Measurements from ENCODE around the gene LRP6. TPM values are rescaled to one million over a fixed set of nuclear protein-coding genes. Genes with fewer than 3 reads are reported as not detected.
A peak's percentile ranks its signal among the peaks of the same experiment; 100 is the strongest.
"Not testable (repeated sequence)": the region's sequence is repeated elsewhere in the genome, so short reads cannot be mapped to it uniquely, and the experiment has no call there.

Gene LRP6
- total and polyA plus RNA-seq, 2 donors: 3.3 to 11.7 TPM

- Histone ChIP-seq H3K4me1 (ENCODE audit: control insufficient read depth in 2 of 2, insufficient read depth in 2 of 2, low read length in 2 of 2) (no peaks in the 10 kb centered on the region), H3K9me3 (ENCODE audit: control insufficient read depth in 2 of 2, insufficient read depth in 1 of 2, low read length in 1 of 2) (no peaks in the 10 kb centered on the region), H3K27me3 (ENCODE audit: control insufficient read depth in 2 of 2, insufficient read depth in 1 of 2, low read length in 1 of 2) (no peaks in the 10 kb centered on the region), H3K4me3 (ENCODE audit: low read length in 2 of 2) (no peak overlapping the region), H3K36me3 (ENCODE audit: control insufficient read depth in 2 of 2, insufficient read depth in 2 of 2, low read length in 1 of 2) (peaks cover 0 to 4% of the 10 kb centered on the region in 2 donors), H3K27ac (ENCODE audit: low read depth in 1 of 2, low read length in 1 of 2) (no peak overlapping the region)
- 98% methylated on average over 4 of the region's 4 CpGs for WGBS
- no peak for DNase-seq (ENCODE audit: low read depth in 6 of 9, low spot score in 9 of 9)
Observed at GRCh38 chr12:12115514-12115913, 151.3 kb downstream of the LRP6 start.

- 83% methylated on average over 32 of the region's 37 CpGs for WGBS
- H3K4me3 ChIP-seq (ENCODE audit: low read length in 2 of 2); H3K4me1 ChIP-seq (ENCODE audit: control insufficient read depth in 2 of 2, insufficient read depth in 2 of 2, low read length in 2 of 2); H3K27me3 ChIP-seq (ENCODE audit: control insufficient read depth in 2 of 2, insufficient read depth in 1 of 2, low read length in 1 of 2); H3K36me3 ChIP-seq (ENCODE audit: control insufficient read depth in 2 of 2, insufficient read depth in 2 of 2, low read length in 1 of 2); H3K27ac ChIP-seq (ENCODE audit: low read depth in 1 of 2, low read length in 1 of 2): not testable (repeated sequence)
- peak in 1 of 9 donors; percentile 16 for DNase-seq (ENCODE audit: low read depth in 6 of 9, low spot score in 9 of 9)
- peaks cover 0 to 10% of the 10 kb centered on the region in 2 donors for H3K9me3 ChIP-seq (ENCODE audit: control insufficient read depth in 2 of 2, insufficient read depth in 1 of 2, low read length in 1 of 2)
Observed at GRCh38 chr12:12110923-12111555, 155.8 kb downstream of the LRP6 start.

GRCh38 chr12:12108441-12109058, 158.3 kb downstream of the LRP6 start:
- no peak for DNase-seq (ENCODE audit: low read depth in 6 of 9, low spot score in 9 of 9)
- Histone ChIP-seq H3K4me3 (ENCODE audit: low read length in 2 of 2) (no peak overlapping the region), H3K4me1 (ENCODE audit: control insufficient read depth in 2 of 2, insufficient read depth in 2 of 2, low read length in 2 of 2) (no peaks in the 10 kb centered on the region), H3K9me3 (ENCODE audit: control insufficient read depth in 2 of 2, insufficient read depth in 1 of 2, low read length in 1 of 2) (peaks cover 0 to 13% of the 10 kb centered on the region in 2 donors), H3K27me3 (ENCODE audit: control insufficient read depth in 2 of 2, insufficient read depth in 1 of 2, low read length in 1 of 2) (no peaks in the 10 kb centered on the region), H3K36me3 (ENCODE audit: control insufficient read depth in 2 of 2, insufficient read depth in 2 of 2, low read length in 1 of 2) (no peaks in the 10 kb centered on the region), H3K27ac (ENCODE audit: low read depth in 1 of 2, low read length in 1 of 2) (no peak overlapping the region)
- WGBS: 94% methylated on average over 1 of the region's 1 CpG

- Histone ChIP-seq H3K4me3 (ENCODE audit: low read length in 2 of 2) (no peak overlapping the region), H3K9me3 (ENCODE audit: control insufficient read depth in 2 of 2, insufficient read depth in 1 of 2, low read length in 1 of 2) (peaks cover 0 to 13% of the 10 kb centered on the region in 2 donors), H3K36me3 (ENCODE audit: control insufficient read depth in 2 of 2, insufficient read depth in 2 of 2, low read length in 1 of 2) (no peaks in the 10 kb centered on the region), H3K27ac (ENCODE audit: low read depth in 1 of 2, low read length in 1 of 2) (no peak overlapping the region), H3K4me1 (ENCODE audit: control insufficient read depth in 2 of 2, insufficient read depth in 2 of 2, low read length in 2 of 2) (no peaks in the 10 kb centered on the region), H3K27me3 (ENCODE audit: control insufficient read depth in 2 of 2, insufficient read depth in 1 of 2, low read length in 1 of 2) (no peaks in the 10 kb centered on the region)
- no peak for DNase-seq (ENCODE audit: low read depth in 6 of 9, low spot score in 9 of 9)
- 95% methylated on average over 6 of the region's 6 CpGs for WGBS
Observed at GRCh38 chr12:12107678-12108077, 159.2 kb downstream of the LRP6 start.

- WGBS: 64% methylated on average over 6 of the region's 6 CpGs
- DNase-seq (ENCODE audit: low read depth in 6 of 9, low spot score in 9 of 9): peak in 7 of 9 donors; percentile 8 to 54 (median 14)
- Histone ChIP-seq H3K4me1 (ENCODE audit: control insufficient read depth in 2 of 2, insufficient read depth in 2 of 2, low read length in 2 of 2) (peaks cover 0 to 8% of the 10 kb centered on the region in 2 donors), H3K27me3 (ENCODE audit: control insufficient read depth in 2 of 2, insufficient read depth in 1 of 2, low read length in 1 of 2) (no peaks in the 10 kb centered on the region), H3K4me3 (ENCODE audit: low read length in 2 of 2) (no peak overlapping the region), H3K9me3 (ENCODE audit: control insufficient read depth in 2 of 2, insufficient read depth in 1 of 2, low read length in 1 of 2) (peaks cover 0 to 3% of the 10 kb centered on the region in 2 donors), H3K27ac (ENCODE audit: low read depth in 1 of 2, low read length in 1 of 2) (no peak overlapping the region), H3K36me3 (ENCODE audit: control insufficient read depth in 2 of 2, insufficient read depth in 2 of 2, low read length in 1 of 2) (no peaks in the 10 kb centered on the region)
Observed at GRCh38 chr12:12099102-12099501, 167.7 kb downstream of the LRP6 start.

- peaks cover 0 to under 1% of the 10 kb centered on the region in 2 donors for H3K9me3 ChIP-seq (ENCODE audit: control insufficient read depth in 2 of 2, insufficient read depth in 1 of 2, low read length in 1 of 2)
- no peaks in the 10 kb centered on the region for H3K27me3 ChIP-seq (ENCODE audit: control insufficient read depth in 2 of 2, insufficient read depth in 1 of 2, low read length in 1 of 2)
- 94% methylated on average over 3 of the region's 3 CpGs for WGBS
- H3K27ac ChIP-seq (ENCODE audit: low read depth in 1 of 2, low read length in 1 of 2): no peak overlapping the region
- peaks cover 0 to 8% of the 10 kb centered on the region in 2 donors for H3K4me1 ChIP-seq (ENCODE audit: control insufficient read depth in 2 of 2, insufficient read depth in 2 of 2, low read length in 2 of 2)
- no peaks in the 10 kb centered on the region for H3K36me3 ChIP-seq (ENCODE audit: control insufficient read depth in 2 of 2, insufficient read depth in 2 of 2, low read length in 1 of 2)
- H3K4me3 ChIP-seq (ENCODE audit: low read length in 2 of 2): no peak overlapping the region
- DNase-seq (ENCODE audit: low read depth in 6 of 9, low spot score in 9 of 9): no peak
Observed at GRCh38 chr12:12098691-12099015, 168.2 kb downstream of the LRP6 start.

- no peak for DNase-seq (ENCODE audit: low read depth in 6 of 9, low spot score in 9 of 9)
- 90% methylated on average over 6 of the region's 6 CpGs for WGBS
- H3K27me3 ChIP-seq (ENCODE audit: control insufficient read depth in 2 of 2, insufficient read depth in 1 of 2, low read length in 1 of 2): no peaks in the 10 kb centered on the region
Observed at GRCh38 chr12:12097891-12098690, 168.8 kb downstream of the LRP6 start.

GRCh38 chr12:12095021-12095420, 171.8 kb downstream of the LRP6 start:
- 72% methylated on average over 3 of the region's 3 CpGs for WGBS

More at GRCh38 chr12:12097891-12098690, 168.8 kb downstream of the LRP6 start:
- peaks cover 0 to 8% of the 10 kb centered on the region in 2 donors for H3K4me1 ChIP-seq (ENCODE audit: control insufficient read depth in 2 of 2, insufficient read depth in 2 of 2, low read length in 2 of 2)
- no peaks in the 10 kb centered on the region for H3K9me3 ChIP-seq (ENCODE audit: control insufficient read depth in 2 of 2, insufficient read depth in 1 of 2, low read length in 1 of 2)
- no peak overlapping the region for H3K27ac ChIP-seq (ENCODE audit: low read depth in 1 of 2, low read length in 1 of 2)
- H3K4me3 ChIP-seq (ENCODE audit: low read length in 2 of 2): no peak overlapping the region
- H3K36me3 ChIP-seq (ENCODE audit: control insufficient read depth in 2 of 2, insufficient read depth in 2 of 2, low read length in 1 of 2): no peaks in the 10 kb centered on the region

GRCh38 chr12:12094481-12094880, 172.4 kb downstream of the LRP6 start:
- H3K27ac ChIP-seq (ENCODE audit: low read depth in 1 of 2, low read length in 1 of 2): no peak overlapping the region

More at GRCh38 chr12:12095021-12095420, 171.8 kb downstream of the LRP6 start:
- Histone ChIP-seq H3K27me3 (ENCODE audit: control insufficient read depth in 2 of 2, insufficient read depth in 1 of 2, low read length in 1 of 2) (peaks cover 0 to 3% of the 10 kb centered on the region in 2 donors), H3K27ac (ENCODE audit: low read depth in 1 of 2, low read length in 1 of 2) (no peak overlapping the region), H3K4me3 (ENCODE audit: low read length in 2 of 2) (no peak overlapping the region), H3K4me1 (ENCODE audit: control insufficient read depth in 2 of 2, insufficient read depth in 2 of 2, low read length in 2 of 2) (peaks cover 0 to 8% of the 10 kb centered on the region in 2 donors), H3K9me3 (ENCODE audit: control insufficient read depth in 2 of 2, insufficient read depth in 1 of 2, low read length in 1 of 2) (no peaks in the 10 kb centered on the region), H3K36me3 (ENCODE audit: control insufficient read depth in 2 of 2, insufficient read depth in 2 of 2, low read length in 1 of 2) (no peaks in the 10 kb centered on the region)
- DNase-seq (ENCODE audit: low read depth in 6 of 9, low spot score in 9 of 9): no peak

More at GRCh38 chr12:12094481-12094880, 172.4 kb downstream of the LRP6 start:
- peaks cover 0 to 3% of the 10 kb centered on the region in 2 donors for H3K27me3 ChIP-seq (ENCODE audit: control insufficient read depth in 2 of 2, insufficient read depth in 1 of 2, low read length in 1 of 2)
- DNase-seq (ENCODE audit: low read depth in 6 of 9, low spot score in 9 of 9): no peak
- H3K9me3 ChIP-seq (ENCODE audit: control insufficient read depth in 2 of 2, insufficient read depth in 1 of 2, low read length in 1 of 2): no peaks in the 10 kb centered on the region
- WGBS: 97% methylated on average over 4 of the region's 4 CpGs
- H3K4me3 ChIP-seq (ENCODE audit: low read length in 2 of 2): no peak overlapping the region
- no peaks in the 10 kb centered on the region for H3K36me3 ChIP-seq (ENCODE audit: control insufficient read depth in 2 of 2, insufficient read depth in 2 of 2, low read length in 1 of 2)
- peaks cover 0 to 8% of the 10 kb centered on the region in 2 donors for H3K4me1 ChIP-seq (ENCODE audit: control insufficient read depth in 2 of 2, insufficient read depth in 2 of 2, low read length in 2 of 2)

All from thymus (tissue), 11 donors.